HEK293 (cell line): ENCODE measurements around the gene SYNGR3.
A peak's percentile ranks its signal among the peaks of the same experiment; 100 is the strongest.

Experiments used
- CTCF ChIA-PET: fragments of 350-600 bp; formaldehyde crosslinking; extraction: SDS; loops from one replicate; lab custom pipeline; 2021; ENCODE audit warnings: antibody characterized with exemption; lab: Yijun Ruan, JAX
- POLR2A ChIA-PET: fragments of 300-600 bp; formaldehyde crosslinking; extraction: SDS; loops from one replicate; lab custom pipeline; 2020; ENCODE audit warnings: antibody characterized with exemption, inconsistent platforms; lab: Yijun Ruan, JAX
- H3K27ac ChIP-seq: fragments of 200-500 bp; sonication (Bioruptor generic); 2 replicates; pipeline ENCODE4 v1.5.1; 2014; ENCODE audit warnings: low read depth, low read length, control low read depth, inconsistent platforms; ENCODE audit errors: extremely low read depth
- H3K36me3 ChIP-seq, 2 experiments: fragments of 200-500 bp in 1 of 2; sonication (Bioruptor generic) in 1 of 2; 1 replicate in 1 of 2; 2 replicates in 1 of 2; pipeline ENCODE4 v1.5.1; 2014 to 2017; ENCODE audit warnings: inconsistent platforms in 2 of 2, low read length in 2 of 2; ENCODE audit not compliant: control insufficient read depth in 2 of 2, insufficient read depth in 1 of 2
- H3K4me1 ChIP-seq: fragments of 200-500 bp; sonication (Bioruptor generic); 2 replicates; pipeline ENCODE4 v1.5.1; 2014; ENCODE audit warnings: mild to moderate bottlenecking, low read length, inconsistent platforms; ENCODE audit not compliant: control insufficient read depth, insufficient read depth
- H3K4me3 ChIP-seq: 2 replicates; pipeline ENCODE4 v1.5.1; 2011; ENCODE audit warnings: low read depth, mild to moderate bottlenecking, control low read depth, low read length, moderate library complexity
- H3K9me3 ChIP-seq: fragments of 200-500 bp; sonication (Bioruptor generic); 2 replicates; pipeline ENCODE4 v1.5.1; 2014; ENCODE audit warnings: low read depth, low read length, inconsistent platforms; ENCODE audit not compliant: control insufficient read depth, insufficient read depth
- BCL11B ChIP-seq: fragments of 450-650 bp; formaldehyde crosslinking; IDR thresholded peaks from 2 replicates; pipeline ENCODE4 v1.5.1; 2016; ENCODE audit warnings: low read depth, missing biosample characterization, missing genetic modification characterization
- GLI4 ChIP-seq: fragments of 450-650 bp; formaldehyde crosslinking; IDR thresholded peaks from 2 replicates; pipeline ENCODE4 v1.5.1; 2016; ENCODE audit warnings: missing biosample characterization, missing genetic modification characterization
- GLIS1 ChIP-seq: fragments of 450-650 bp; formaldehyde crosslinking; IDR thresholded peaks from 2 replicates; pipeline ENCODE4 v1.5.1; 2016; ENCODE audit warnings: missing biosample characterization, missing genetic modification characterization
- KLF10 ChIP-seq: fragments of 450-650 bp; IDR thresholded peaks from 2 replicates; pipeline ENCODE4 v1.5.1; 2018; ENCODE audit warnings: missing biosample characterization, mild to moderate bottlenecking, missing genetic modification characterization
- MZF1 ChIP-seq: fragments of 450-650 bp; formaldehyde crosslinking; IDR thresholded peaks from 2 replicates; pipeline ENCODE4 v1.5.1; 2017; ENCODE audit warnings: missing biosample characterization, missing genetic modification characterization, borderline replicate concordance
- SCRT1 ChIP-seq: fragments of 450-650 bp; formaldehyde crosslinking; IDR thresholded peaks from 2 replicates; pipeline ENCODE4 v1.5.1; 2016; ENCODE audit warnings: missing biosample characterization, missing genetic modification characterization, borderline replicate concordance
- SP7 ChIP-seq: fragments of 450-650 bp; formaldehyde crosslinking; IDR thresholded peaks from 2 replicates; pipeline ENCODE4 v1.5.1; 2016; ENCODE audit warnings: missing biosample characterization, missing genetic modification characterization
- TCF7L2 ChIP-seq: IDR thresholded peaks from 2 replicates; pipeline ENCODE4 v1.6.1; 2011; ENCODE audit warnings: low read depth, mild to moderate bottlenecking, inconsistent platforms, low read length, moderate library complexity, borderline replicate concordance
- ZBTB21 ChIP-seq: fragments of 450-650 bp; formaldehyde crosslinking; IDR thresholded peaks from 2 replicates; pipeline ENCODE4 v1.5.1; 2017; ENCODE audit warnings: missing biosample characterization, missing genetic modification characterization
- ZNF140 ChIP-seq: fragments of 450-650 bp; formaldehyde crosslinking; IDR thresholded peaks from 2 replicates; pipeline ENCODE4 v1.5.1; 2016; ENCODE audit warnings: missing biosample characterization, missing genetic modification characterization
- ZNF169 ChIP-seq: fragments of 450-650 bp; formaldehyde crosslinking; IDR thresholded peaks from 2 replicates; pipeline ENCODE4 v1.5.1; 2016; ENCODE audit warnings: missing biosample characterization, missing genetic modification characterization
- ZNF175 ChIP-seq: fragments of 450-650 bp; formaldehyde crosslinking; IDR thresholded peaks from 2 replicates; pipeline ENCODE4 v1.5.1; 2016; ENCODE audit warnings: missing biosample characterization, missing genetic modification characterization
- ZNF23 ChIP-seq: fragments of 450-650 bp; formaldehyde crosslinking; IDR thresholded peaks from 2 replicates; pipeline ENCODE4 v1.5.1; 2016; ENCODE audit warnings: missing biosample characterization, missing genetic modification characterization, borderline replicate concordance
- ZNF24 ChIP-seq: fragments of 450-650 bp; formaldehyde crosslinking; IDR thresholded peaks from 2 replicates; pipeline ENCODE4 v1.5.1; 2016; ENCODE audit warnings: missing biosample characterization, missing genetic modification characterization
- ZNF423 ChIP-seq: fragments of 450-650 bp; formaldehyde crosslinking; IDR thresholded peaks from 2 replicates; pipeline ENCODE4 v1.5.1; 2016; ENCODE audit warnings: missing biosample characterization, missing genetic modification characterization
- ZNF501 ChIP-seq: fragments of 450-650 bp; formaldehyde crosslinking; IDR thresholded peaks from 2 replicates; pipeline ENCODE4 v1.5.1; 2016; ENCODE audit warnings: missing biosample characterization, missing genetic modification characterization
- ZNF549 ChIP-seq: fragments of 450-650 bp; IDR thresholded peaks from 2 replicates; pipeline ENCODE4 v1.5.1; 2018; ENCODE audit warnings: missing biosample characterization, missing genetic modification characterization, mild to moderate bottlenecking, inconsistent platforms, moderate library complexity
- ZNF701 ChIP-seq: fragments of 450-650 bp; formaldehyde crosslinking; IDR thresholded peaks from 2 replicates; pipeline ENCODE4 v1.5.1; 2016; ENCODE audit warnings: missing biosample characterization, missing genetic modification characterization
- ZNF837 ChIP-seq: fragments of 450-650 bp; formaldehyde crosslinking; IDR thresholded peaks from 2 replicates; pipeline ENCODE4 v1.5.1; 2016; ENCODE audit warnings: missing biosample characterization, missing genetic modification characterization
- ZSCAN16 ChIP-seq: fragments of 450-650 bp; formaldehyde crosslinking; IDR thresholded peaks from 2 replicates; pipeline ENCODE4 v1.5.1; 2016; ENCODE audit warnings: missing biosample characterization, missing genetic modification characterization
- ZXDB ChIP-seq: fragments of 450-650 bp; formaldehyde crosslinking; IDR thresholded peaks from 2 replicates; pipeline ENCODE4 v1.5.1; 2016; ENCODE audit warnings: missing biosample characterization, missing genetic modification characterization
- TF ChIP-seq, protein P1 (sequence below): fragments of 450-650 bp; formaldehyde crosslinking; IDR thresholded peaks from 2 replicates; pipeline ENCODE4 v1.5.1; 2016; ENCODE audit warnings: missing biosample characterization, missing genetic modification characterization
- TF ChIP-seq, protein P2 (sequence below): fragments of 450-650 bp; formaldehyde crosslinking; IDR thresholded peaks from 2 replicates; pipeline ENCODE4 v1.5.1; 2016; ENCODE audit warnings: missing biosample characterization, missing genetic modification characterization
- TF ChIP-seq, protein P3 (sequence below): fragments of 450-650 bp; formaldehyde crosslinking; conservative IDR thresholded peaks from 2 replicates; pipeline ENCODE4 v1.5.1; 2016; ENCODE audit warnings: low read depth, missing biosample characterization, missing genetic modification characterization
- TF ChIP-seq, protein P4 (sequence below): fragments of 450-650 bp; formaldehyde crosslinking; IDR thresholded peaks from 2 replicates; pipeline ENCODE4 v1.5.1; 2016; ENCODE audit warnings: missing biosample characterization, missing genetic modification characterization

SYNGR3 gene

DNA sequence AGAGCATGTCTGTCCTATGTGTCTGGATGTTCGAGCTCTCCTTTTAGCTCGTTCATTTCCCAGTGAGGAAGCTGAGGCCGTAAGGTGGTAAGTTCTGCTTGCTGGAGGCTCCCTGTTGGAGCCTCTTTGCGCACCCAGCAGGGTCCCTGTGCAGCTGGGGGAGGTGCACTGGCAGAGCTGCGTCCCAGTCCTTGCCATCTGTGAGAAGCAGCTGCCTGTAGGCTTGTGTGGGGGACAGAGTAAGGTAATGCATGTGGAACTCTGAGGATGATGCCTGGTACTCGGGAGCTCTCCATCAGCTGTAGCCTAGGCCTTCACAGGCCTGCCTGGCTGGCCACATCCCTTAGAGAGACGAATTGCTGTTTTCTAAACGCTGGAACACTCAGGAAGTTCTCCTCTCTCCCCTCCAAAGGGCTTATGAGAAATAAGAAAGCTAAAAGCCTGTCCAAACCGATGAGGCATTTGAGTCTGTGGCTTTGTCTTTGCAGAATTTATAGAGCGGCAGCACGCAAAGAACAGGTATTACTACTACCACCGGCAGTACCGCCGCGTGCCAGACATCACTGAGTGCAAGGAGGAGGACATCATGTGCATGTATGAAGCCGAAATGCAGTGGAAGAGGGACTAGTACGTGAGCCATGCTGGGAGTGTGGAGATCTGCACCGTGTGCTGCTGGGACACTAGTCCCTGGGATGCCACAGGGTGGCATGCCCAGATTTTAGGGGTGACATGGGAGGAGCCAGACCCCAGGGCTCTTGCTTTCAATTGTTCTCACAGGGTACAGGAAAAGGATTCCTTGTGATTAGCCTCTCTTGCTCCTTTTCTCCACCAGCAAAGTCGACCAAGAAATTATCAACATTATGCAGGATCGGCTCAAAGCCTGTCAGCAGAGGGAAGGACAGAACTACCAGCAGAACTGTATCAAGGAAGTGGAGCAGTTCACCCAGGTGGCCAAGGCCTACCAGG is 28.8 kb upstream of the SYNGR3 start (continued):
- TF ChIP-seq ZNF701 (tag by site-specific recombination), result no peak
- TF ChIP-seq, protein P1, sequence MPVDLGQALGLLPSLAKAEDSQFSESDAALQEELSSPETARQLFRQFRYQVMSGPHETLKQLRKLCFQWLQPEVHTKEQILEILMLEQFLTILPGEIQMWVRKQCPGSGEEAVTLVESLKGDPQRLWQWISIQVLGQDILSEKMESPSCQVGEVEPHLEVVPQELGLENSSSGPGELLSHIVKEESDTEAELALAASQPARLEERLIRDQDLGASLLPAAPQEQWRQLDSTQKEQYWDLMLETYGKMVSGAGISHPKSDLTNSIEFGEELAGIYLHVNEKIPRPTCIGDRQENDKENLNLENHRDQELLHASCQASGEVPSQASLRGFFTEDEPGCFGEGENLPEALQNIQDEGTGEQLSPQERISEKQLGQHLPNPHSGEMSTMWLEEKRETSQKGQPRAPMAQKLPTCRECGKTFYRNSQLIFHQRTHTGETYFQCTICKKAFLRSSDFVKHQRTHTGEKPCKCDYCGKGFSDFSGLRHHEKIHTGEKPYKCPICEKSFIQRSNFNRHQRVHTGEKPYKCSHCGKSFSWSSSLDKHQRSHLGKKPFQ (tag by site-specific recombination), result no peak; the same call in 1 of the 2 replicates
- no peak for TF ChIP-seq ZNF23 (tag by site-specific recombination)
- 0 out of 2 replicates have a peak, but pooled peaks have one; percentile 51 for TF ChIP-seq ZNF24
- no peak for TF ChIP-seq GLI4
- no peak for TF ChIP-seq ZSCAN16
- TF ChIP-seq, protein P2, sequence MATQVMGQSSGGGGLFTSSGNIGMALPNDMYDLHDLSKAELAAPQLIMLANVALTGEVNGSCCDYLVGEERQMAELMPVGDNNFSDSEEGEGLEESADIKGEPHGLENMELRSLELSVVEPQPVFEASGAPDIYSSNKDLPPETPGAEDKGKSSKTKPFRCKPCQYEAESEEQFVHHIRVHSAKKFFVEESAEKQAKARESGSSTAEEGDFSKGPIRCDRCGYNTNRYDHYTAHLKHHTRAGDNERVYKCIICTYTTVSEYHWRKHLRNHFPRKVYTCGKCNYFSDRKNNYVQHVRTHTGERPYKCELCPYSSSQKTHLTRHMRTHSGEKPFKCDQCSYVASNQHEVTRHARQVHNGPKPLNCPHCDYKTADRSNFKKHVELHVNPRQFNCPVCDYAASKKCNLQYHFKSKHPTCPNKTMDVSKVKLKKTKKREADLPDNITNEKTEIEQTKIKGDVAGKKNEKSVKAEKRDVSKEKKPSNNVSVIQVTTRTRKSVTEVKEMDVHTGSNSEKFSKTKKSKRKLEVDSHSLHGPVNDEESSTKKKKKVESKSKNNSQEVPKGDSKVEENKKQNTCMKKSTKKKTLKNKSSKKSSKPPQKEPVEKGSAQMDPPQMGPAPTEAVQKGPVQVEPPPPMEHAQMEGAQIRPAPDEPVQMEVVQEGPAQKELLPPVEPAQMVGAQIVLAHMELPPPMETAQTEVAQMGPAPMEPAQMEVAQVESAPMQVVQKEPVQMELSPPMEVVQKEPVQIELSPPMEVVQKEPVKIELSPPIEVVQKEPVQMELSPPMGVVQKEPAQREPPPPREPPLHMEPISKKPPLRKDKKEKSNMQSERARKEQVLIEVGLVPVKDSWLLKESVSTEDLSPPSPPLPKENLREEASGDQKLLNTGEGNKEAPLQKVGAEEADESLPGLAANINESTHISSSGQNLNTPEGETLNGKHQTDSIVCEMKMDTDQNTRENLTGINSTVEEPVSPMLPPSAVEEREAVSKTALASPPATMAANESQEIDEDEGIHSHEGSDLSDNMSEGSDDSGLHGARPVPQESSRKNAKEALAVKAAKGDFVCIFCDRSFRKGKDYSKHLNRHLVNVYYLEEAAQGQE (tag by site-specific recombination), result peak; percentile 74
- TF ChIP-seq ZNF175 (tag by site-specific recombination), result no peak
- TF ChIP-seq ZNF169 (tag by site-specific recombination), result no peak
- no peak for TF ChIP-seq ZNF423 (tag by site-specific recombination)
- no peak; the same call in 1 of the 2 replicates for TF ChIP-seq BCL11B (tag by site-specific recombination)
- peak; percentile 74 for TF ChIP-seq ZXDB (tag by site-specific recombination)

DNA sequence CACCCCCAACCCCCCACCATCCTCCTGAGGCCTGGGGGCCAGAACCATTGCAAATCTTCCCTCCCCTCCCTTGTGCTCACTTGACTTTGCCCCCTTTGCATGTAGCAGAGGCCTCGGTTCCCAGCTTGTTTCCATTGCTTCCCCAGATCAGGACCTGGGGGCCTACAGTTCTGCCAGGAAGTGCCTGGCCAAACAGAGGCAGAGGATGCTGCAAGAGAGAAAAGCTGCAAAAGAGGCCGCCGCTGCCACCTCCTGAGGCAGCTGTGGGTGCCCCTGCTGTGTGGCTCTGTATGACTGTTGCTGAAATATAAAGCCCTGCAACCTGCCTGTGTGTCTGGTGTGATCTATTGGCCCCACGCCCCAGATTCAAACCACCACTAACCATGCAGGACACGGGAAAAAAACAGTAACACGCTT is 28.1 kb upstream of the SYNGR3 start:
- peak overlapping the region; percentile 100; the same call in 1 of the 2 replicates for H3K27ac ChIP-seq
- no peaks in the 10 kb centered on the region; the same call in 1 of the 2 replicates for H3K4me1 ChIP-seq
- ChIA-PET POLR2A (interaction anchor here (0.6 to 2.4 kb wide), 9 partner anchors 10 to 396 kb away, joined by 3 to 17 read pairs (median 4); partner anchors contain the start of genes GFER, NOXO1, TBL3 and TRAF7), CTCF (interaction anchor here (1.7 to 2.1 kb wide), 2 partner anchors 10 to 42 kb away, joined by 4 to 6 read pairs; partner anchors contain the start of gene TBL3)
- H3K9me3 ChIP-seq, result no peaks in the 10 kb centered on the region
- peaks cover 0 to 37% of the 10 kb centered on the region in 2 experiments; a peak in 1 of 3 replicates for H3K36me3 ChIP-seq
- H3K4me3 ChIP-seq, result no peak overlapping the region
- TF ChIP-seq MZF1 (tag by site-specific recombination) (peak; percentile 28; the same call in 1 of the 2 replicates), SP7 (tag by site-specific recombination) (no peak), GLIS1 (tag by site-specific recombination) (peak; percentile 38), TCF7L2 (no peak), ZXDB (tag by site-specific recombination) (peak; percentile 76), ZNF549 (no peak), ZNF140 (tag by site-specific recombination) (no peak), ZNF837 (no peak), ZNF501 (tag by site-specific recombination) (no peak), ZBTB21 (tag by site-specific recombination) (no peak), SCRT1 (tag by site-specific recombination) (no peak), KLF10 (peak; percentile 61; the same call in 1 of the 2 replicates)
- TF ChIP-seq, protein P3, sequence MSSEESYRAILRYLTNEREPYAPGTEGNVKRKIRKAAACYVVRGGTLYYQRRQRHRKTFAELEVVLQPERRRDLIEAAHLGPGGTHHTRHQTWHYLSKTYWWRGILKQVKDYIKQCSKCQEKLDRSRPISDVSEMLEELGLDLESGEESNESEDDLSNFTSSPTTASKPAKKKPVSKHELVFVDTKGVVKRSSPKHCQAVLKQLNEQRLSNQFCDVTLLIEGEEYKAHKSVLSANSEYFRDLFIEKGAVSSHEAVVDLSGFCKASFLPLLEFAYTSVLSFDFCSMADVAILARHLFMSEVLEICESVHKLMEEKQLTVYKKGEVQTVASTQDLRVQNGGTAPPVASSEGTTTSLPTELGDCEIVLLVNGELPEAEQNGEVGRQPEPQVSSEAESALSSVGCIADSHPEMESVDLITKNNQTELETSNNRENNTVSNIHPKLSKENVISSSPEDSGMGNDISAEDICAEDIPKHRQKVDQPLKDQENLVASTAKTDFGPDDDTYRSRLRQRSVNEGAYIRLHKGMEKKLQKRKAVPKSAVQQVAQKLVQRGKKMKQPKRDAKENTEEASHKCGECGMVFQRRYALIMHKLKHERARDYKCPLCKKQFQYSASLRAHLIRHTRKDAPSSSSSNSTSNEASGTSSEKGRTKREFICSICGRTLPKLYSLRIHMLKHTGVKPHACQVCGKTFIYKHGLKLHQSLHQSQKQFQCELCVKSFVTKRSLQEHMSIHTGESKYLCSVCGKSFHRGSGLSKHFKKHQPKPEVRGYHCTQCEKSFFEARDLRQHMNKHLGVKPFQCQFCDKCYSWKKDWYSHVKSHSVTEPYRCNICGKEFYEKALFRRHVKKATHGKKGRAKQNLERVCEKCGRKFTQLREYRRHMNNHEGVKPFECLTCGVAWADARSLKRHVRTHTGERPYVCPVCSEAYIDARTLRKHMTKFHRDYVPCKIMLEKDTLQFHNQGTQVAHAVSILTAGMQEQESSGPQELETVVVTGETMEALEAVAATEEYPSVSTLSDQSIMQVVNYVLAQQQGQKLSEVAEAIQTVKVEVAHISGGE (tag by site-specific recombination), result peak; percentile 36
- TF ChIP-seq, protein P4, sequence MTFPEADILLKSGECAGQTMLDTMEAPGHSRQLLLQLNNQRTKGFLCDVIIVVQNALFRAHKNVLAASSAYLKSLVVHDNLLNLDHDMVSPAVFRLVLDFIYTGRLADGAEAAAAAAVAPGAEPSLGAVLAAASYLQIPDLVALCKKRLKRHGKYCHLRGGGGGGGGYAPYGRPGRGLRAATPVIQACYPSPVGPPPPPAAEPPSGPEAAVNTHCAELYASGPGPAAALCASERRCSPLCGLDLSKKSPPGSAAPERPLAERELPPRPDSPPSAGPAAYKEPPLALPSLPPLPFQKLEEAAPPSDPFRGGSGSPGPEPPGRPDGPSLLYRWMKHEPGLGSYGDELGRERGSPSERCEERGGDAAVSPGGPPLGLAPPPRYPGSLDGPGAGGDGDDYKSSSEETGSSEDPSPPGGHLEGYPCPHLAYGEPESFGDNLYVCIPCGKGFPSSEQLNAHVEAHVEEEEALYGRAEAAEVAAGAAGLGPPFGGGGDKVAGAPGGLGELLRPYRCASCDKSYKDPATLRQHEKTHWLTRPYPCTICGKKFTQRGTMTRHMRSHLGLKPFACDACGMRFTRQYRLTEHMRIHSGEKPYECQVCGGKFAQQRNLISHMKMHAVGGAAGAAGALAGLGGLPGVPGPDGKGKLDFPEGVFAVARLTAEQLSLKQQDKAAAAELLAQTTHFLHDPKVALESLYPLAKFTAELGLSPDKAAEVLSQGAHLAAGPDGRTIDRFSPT, result peak; percentile 21
